Stomach (tissue), 4 donors: ENCODE results near the gene CARD11.

Experiments
- CTCF ChIP-seq, 7 experiments: fragments of 450-650 bp in 4 of 7; fragments of 200-600 bp in 3 of 7; sonication (generic) in 3 of 7; IDR thresholded peaks; one replicate each; pipeline ENCODE4 v1.5.1; 2016 to 2019; ENCODE audit warnings: antibody characterized with exemption in 7 of 7, control low read depth in 2 of 7, mild to moderate bottlenecking in 1 of 7
- EP300 ChIP-seq: sonication (generic); formaldehyde crosslinking; IDR thresholded peaks from one replicate; pipeline ENCODE4 v1.6.1; 2017; ENCODE audit warnings: antibody characterized with exemption
- POLR2A ChIP-seq, 4 donors: fragments of 450-650 bp; IDR thresholded peaks; one replicate each; pipeline ENCODE4 v1.6.1; 2016; ENCODE audit warnings: antibody characterized with exemption in 4 of 4, control low read depth in 2 of 4, mild to moderate bottlenecking in 1 of 4, moderate library complexity in 1 of 4
- POLR2AphosphoS5 ChIP-seq, 3 donors: sonication (generic); formaldehyde crosslinking; IDR thresholded peaks; one replicate each; pipeline ENCODE4 v1.6.1; 2016; ENCODE audit warnings: antibody characterized with exemption in 3 of 3

GRCh38 chr7:2884161-2884560, 159.5 kb downstream of the CARD11 start:
- TF ChIP-seq CTCF (IDR thresholded peaks at IDR 0.05) (no peak), POLR2AphosphoS5 (IDR thresholded peaks at IDR 0.05) (no peak), POLR2A (IDR thresholded peaks at IDR 0.05) (no peak), EP300 (no peak)
